AG10803 (cell line): ENCODE data around the gene CCDC187.

ENCODE experiments used
- DNase-seq: peaks from one replicate; pipeline ENCODE4 v3.0.0; 2010; ENCODE audit warnings: low read depth
- H3K4me3 ChIP-seq: 2 replicates; pipeline ENCODE4 v1.5.1; 2011; ENCODE audit warnings: mild to moderate bottlenecking, low read length, control low read depth
- TF ChIP-seq, protein P1 (sequence below): conservative IDR thresholded peaks from 2 replicates; pipeline ENCODE4 v1.5.1; 2011; ENCODE audit warnings: mild to moderate bottlenecking, low read length, control low read depth, inconsistent platforms

Gene CCDC187

DNA sequence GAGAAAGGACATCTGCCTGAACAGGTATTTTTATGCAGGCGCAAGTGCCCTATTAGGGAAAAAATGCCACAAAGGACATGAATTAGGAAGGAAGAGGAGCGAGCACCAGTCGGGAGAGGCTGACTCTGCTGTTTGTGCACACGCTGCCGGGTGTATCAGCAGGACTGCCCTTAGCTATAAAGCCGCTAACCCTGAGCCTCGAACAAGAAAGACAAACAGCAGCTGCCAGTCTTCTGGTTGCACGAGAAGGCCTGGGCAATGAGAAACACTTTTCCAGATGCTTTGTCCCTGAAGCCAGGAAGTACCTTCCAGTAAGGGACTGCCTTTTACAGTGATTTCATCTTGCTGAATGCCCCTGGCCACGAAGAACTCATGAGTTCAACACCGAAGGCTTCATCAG is 70.9 kb downstream of the CCDC187 start:
- no peak for DNase-seq
- TF ChIP-seq, protein P1, sequence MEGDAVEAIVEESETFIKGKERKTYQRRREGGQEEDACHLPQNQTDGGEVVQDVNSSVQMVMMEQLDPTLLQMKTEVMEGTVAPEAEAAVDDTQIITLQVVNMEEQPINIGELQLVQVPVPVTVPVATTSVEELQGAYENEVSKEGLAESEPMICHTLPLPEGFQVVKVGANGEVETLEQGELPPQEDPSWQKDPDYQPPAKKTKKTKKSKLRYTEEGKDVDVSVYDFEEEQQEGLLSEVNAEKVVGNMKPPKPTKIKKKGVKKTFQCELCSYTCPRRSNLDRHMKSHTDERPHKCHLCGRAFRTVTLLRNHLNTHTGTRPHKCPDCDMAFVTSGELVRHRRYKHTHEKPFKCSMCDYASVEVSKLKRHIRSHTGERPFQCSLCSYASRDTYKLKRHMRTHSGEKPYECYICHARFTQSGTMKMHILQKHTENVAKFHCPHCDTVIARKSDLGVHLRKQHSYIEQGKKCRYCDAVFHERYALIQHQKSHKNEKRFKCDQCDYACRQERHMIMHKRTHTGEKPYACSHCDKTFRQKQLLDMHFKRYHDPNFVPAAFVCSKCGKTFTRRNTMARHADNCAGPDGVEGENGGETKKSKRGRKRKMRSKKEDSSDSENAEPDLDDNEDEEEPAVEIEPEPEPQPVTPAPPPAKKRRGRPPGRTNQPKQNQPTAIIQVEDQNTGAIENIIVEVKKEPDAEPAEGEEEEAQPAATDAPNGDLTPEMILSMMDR: no peak
- no peak overlapping the region for H3K4me3 ChIP-seq

DNA sequence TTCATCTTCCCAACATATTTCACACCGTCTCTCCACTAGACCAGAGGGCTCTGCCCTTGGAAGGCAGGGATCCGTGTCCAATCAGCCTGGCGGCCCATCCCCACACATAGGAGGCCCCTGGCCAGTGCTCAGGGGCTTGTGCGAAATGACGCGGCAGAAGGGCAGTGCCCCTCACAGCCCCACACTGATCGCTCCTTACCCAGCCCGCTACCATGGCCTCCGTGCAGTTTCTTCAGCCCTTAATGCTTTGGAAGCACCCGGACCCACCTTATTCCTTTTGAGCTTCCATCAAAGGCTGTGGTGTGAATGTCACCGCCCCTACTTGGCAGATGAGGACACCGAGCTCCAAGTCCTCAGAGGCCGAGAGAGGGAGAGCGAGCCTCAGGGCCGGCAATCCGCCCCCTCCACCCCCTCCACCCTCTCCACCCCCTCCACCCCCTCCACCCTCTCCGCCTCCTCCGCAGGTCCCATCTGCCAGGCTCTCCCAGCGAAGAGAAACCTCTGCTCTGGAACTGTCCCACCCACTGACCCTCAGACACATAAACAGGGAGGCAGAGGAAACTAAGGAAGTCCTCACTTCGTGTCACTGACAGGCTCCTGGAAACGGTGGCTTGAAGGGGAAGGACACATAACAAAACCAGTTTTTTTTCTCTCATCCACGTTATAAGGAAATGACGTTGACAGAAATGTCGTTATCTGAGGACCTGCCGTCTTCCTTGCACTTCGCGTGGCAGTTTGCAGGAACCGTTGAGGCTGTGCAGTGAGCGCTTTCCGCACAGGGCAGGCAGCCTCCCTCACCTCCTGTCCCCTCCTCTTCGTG is 72.2 kb downstream of the CCDC187 start:
- no peak overlapping the region for H3K4me3 ChIP-seq
- DNase-seq: no peak
- TF ChIP-seq, protein P1: no peak

DNA sequence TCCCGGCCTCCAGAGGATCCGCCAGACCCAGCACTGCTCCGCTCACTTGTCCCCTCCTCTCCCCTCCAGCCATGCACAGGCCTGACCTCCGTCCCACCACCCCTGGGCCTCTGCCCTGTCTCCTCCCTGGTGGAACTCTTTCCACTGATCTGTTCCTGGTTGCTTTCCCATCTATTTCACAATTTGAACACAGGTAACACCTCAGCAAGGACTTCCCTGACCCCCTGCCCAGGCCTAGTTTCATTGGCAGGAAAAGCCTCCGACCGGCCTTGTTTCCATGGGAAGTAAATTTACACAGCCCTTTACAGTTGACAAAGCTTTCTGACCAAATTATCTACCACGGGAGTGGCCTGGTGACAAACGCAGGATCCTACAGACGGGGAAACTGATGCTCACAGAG is 73.1 kb downstream of the CCDC187 start:
- TF ChIP-seq, protein P1: no peak
- no peak for DNase-seq
- no peak overlapping the region for H3K4me3 ChIP-seq

DNA sequence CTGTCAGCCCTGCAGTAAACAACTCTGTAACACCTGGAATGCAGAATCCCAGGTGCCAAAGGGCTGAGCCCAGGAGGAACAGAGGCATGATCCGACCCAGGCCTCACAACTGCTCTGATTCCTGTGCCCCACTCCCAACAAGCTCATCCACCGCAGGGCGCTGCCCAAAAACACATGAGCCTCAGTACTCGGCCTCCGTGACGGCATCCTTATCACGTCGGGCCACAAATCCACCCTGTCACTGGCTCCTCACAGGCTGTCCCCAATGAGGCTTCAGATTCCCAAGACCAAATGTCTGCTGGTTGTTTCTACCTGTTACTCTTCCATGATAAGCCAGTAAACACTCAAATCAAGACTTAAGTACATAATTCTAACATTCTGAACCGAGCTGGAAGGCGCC is 73.5 kb downstream of the CCDC187 start:
- no peak for DNase-seq
- TF ChIP-seq, protein P1: no peak
- no peak overlapping the region for H3K4me3 ChIP-seq

DNA sequence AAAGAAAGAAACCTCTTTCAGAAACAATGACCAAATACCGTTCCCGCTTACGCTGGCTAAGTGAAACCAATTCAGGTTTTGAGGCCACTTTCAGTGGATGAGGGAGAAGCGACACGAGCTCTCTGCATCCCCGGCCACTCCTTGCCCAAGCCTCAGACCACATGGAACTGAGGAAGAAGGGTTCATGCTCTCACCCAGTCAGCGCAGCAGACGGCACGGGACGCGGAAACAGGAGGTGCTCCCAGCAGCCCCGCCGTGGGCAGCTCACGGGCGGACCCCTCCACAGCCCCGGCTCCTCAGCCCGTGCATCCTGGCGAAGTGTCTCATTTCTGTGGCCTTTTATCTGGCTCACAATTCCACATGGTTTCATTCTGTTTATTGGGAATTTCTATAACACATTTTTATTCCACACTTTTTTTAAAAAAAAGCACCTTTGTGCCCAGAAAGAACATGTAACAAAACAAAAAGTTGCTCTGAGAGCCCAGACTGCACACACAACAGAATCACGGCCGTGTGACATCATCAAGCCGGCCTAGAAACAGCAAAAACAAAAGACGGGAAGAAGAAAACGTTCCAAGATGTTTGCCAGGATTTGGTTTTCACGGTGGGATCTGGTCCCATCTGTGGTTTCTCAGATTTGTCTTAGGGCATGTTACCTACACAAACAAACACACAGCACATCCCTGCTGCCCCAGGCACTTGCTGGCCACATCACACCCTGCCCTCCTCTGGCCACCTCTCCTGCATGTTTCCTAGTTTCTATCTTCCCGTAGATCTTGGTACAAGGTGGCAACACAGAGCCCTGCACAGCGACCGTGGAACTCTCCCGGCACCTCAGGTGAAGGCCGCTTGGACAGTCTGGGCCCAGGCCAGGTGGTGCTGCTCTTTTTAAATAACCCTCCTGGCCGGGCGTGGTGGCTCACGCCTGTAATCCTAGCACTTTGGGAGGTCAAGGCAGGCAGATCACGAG is 74.5 kb downstream of the CCDC187 start:
- TF ChIP-seq, protein P1: no peak
- DNase-seq: no peak
- no peak overlapping the region for H3K4me3 ChIP-seq

DNA sequence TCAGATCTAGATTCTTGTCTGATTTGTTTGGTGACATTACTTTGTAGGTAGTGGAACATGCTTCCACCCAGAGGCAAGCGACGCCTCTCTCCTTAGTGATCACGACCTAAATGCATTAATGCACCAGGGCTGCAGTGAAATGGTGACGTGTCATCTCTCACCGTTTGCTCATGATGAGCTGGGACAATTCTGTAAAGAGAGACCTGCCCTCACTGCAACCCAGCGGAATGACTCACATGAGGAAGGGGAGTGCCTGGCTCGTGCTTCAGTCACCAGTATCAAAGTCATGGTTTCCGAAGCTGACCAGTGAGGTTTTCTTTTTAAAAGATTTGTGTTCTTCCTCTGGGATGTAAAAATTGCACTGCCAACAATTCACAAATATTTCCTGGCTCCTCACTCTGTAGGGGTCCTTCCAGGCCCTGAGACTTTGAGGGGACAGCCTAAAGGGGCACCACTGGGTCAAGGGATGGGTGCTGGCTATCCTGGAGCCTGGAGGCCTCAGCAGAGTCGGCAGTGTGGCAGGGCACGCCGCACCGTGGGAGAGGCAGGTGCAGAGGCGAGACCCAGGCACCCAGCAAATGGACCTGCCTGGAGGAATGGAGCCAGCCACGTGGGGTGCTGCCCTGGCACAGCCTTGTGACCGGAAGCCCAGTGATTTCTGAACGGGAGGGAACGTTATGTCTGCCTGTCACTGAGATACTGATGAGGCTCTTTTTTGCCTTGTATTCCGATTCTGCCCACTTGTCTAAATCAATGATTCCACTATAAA is 75.6 kb downstream of the CCDC187 start:
- TF ChIP-seq, protein P1: no peak
- peak; percentile 35 for DNase-seq
- H3K4me3 ChIP-seq: no peak overlapping the region
